C4-2B (cell line): Measurements from ENCODE around the gene STMP1.

Experiments used
- H3K27ac ChIP-seq: fragments of 450-650 bp; 2 replicates; pipeline ENCODE4 v1.5.1; 2017
- CTCF ChIP-seq: fragments of 450-650 bp; conservative IDR thresholded peaks from 2 replicates; pipeline ENCODE4 v1.5.1; 2017; ENCODE audit warnings: mild to moderate bottlenecking
- ZFX ChIP-seq: fragments of 450-650 bp; IDR thresholded peaks from 2 replicates; pipeline ENCODE4 v1.6.1; 2017

Gene STMP1

GRCh38 chr7:135653340-135654080 lies 8.8 kb upstream of the STMP1 start:
- no peak overlapping the region for H3K27ac ChIP-seq
- TF ChIP-seq CTCF (no peak), ZFX (no peak)

GRCh38 chr7:135658564-135658963 lies 3.8 kb upstream of the STMP1 start:
- no peak for TF ChIP-seq CTCF
- no peak for TF ChIP-seq ZFX
- no peak overlapping the region for H3K27ac ChIP-seq

GRCh38 chr7:135659159-135659846 lies 3.0 kb upstream of the STMP1 start:
- TF ChIP-seq ZFX (no peak), CTCF (no peak)

GRCh38 chr7:135661311-135662122 lies 797 bp upstream of the STMP1 start:
- H3K27ac ChIP-seq: peak overlapping the region; percentile 87
- no peak for TF ChIP-seq CTCF
- TF ChIP-seq ZFX: no peak

More at GRCh38 chr7:135659159-135659846, 3.0 kb upstream of the STMP1 start:
- H3K27ac ChIP-seq: no peak overlapping the region

- TF ChIP-seq ZFX (no peak), CTCF (no peak; the same call in 1 of the 2 replicates)
- H3K27ac ChIP-seq: peak overlapping the region; percentile 87
Measured at GRCh38 chr7:135662123-135662372, 266 bp upstream of the STMP1 start.

GRCh38 chr7:135664046-135664589 lies 1.8 kb downstream of the STMP1 start:
- no peak overlapping the region for H3K27ac ChIP-seq
- no peak for TF ChIP-seq ZFX
- no peak for TF ChIP-seq CTCF

GRCh38 chr7:135665042-135665441 lies 2.7 kb downstream of the STMP1 start:
- H3K27ac ChIP-seq: no peak overlapping the region
- TF ChIP-seq CTCF (no peak), ZFX (no peak)
